Pancreas (tissue), 10 donors: ENCODE measurements around the gene RAD51AP2. TPM values are rescaled to one million over a fixed set of nuclear protein-coding genes. Genes with fewer than 3 reads are reported as not detected.

ENCODE experiments used
- ATAC-seq, 4 donors: fragments of 200-7000 bp; cut with Tn5 transposase; one replicate each; pipeline versions ENCODE4 v1.8.0 to v1.9.1; 2020; ENCODE audit warnings: mild to moderate bottlenecking in 4 of 4, moderate library complexity in 4 of 4
- DNase-seq, 6 donors: peaks; one replicate each; pipeline ENCODE4 v3.0.0-alpha.2; 2020
- FAIRE-seq: peaks from 2 replicates; lab custom pipeline; 2012; peaks lifted over from hg19 to GRCh38; lab: Jason Lieb, UNC
- H3K27ac ChIP-seq, 4 donors: fragments of 200-600 bp; sonication (generic); 1 replicate in 3 of 4; 2 replicates in 1 of 4; pipeline versions ENCODE4 v1.5.0 to v1.8.0; 2020
- H3K27me3 ChIP-seq, 4 donors: fragments of 200-600 bp; one replicate each; pipeline ENCODE4 v1.8.0; 2021
- H3K36me3 ChIP-seq, 3 donors: fragments of 200-600 bp; sonication (generic) in 1 of 3; one replicate each; pipeline versions ENCODE4 v1.5.0 to v1.8.0; 2020 to 2021
- H3K4me1 ChIP-seq, 3 donors: fragments of 200-600 bp; one replicate each; pipeline ENCODE4 v1.8.0; 2021
- H3K4me3 ChIP-seq, 4 donors: fragments of 200-600 bp; sonication (generic) in 2 of 4; one replicate each; pipeline versions ENCODE4 v1.5.0 to v1.8.0; 2020 to 2021
- H3K9me3 ChIP-seq, 4 donors: fragments of 200-600 bp; one replicate each; pipeline ENCODE4 v1.8.0; 2021
- WGBS, 2 donors: extraction: QIAGEN DNeasy Blood & Tissue Kit; methylation state at CpG; one replicate each; pipeline ENCODE4 v1.1.7; 2013; 5-methylcytosine and 5-hydroxymethylcytosine counted together
- intact Hi-C, 3 donors: fragments of 100-400 bp; cut with DNase I; formaldehyde crosslinking; loops; one replicate each; pipeline versions ENCODE4 v1.11.1 to v1.14.2; 2022
- polyA plus RNA-seq, 2 donors: library from polyadenylated mRNA; stranded (reverse); fragments of 200-250 nt; gene quantifications; one replicate each; pipeline ENCODE4 v1.2.3, GENCODE V29; 2013
- total RNA-seq, 6 donors: library from RNA; stranded (reverse); fragmentation: NEBNext Ultra II Directional in 4 of 6; extraction: Animal tissue kit (Norgen Biotek cat#: 25700) in 4 of 6; gene quantifications; one replicate each; pipeline versions ENCODE4 v1.2.1 to v1.2.4, GENCODE V29; 2021 to 2023
- TF ChIP-seq, protein P1 (sequence below), 4 donors: fragments of 200-600 bp; sonication (generic) in 3 of 4; IDR thresholded peaks; one replicate each; pipeline versions ENCODE4 v1.5.0 to v1.8.0; 2021; ENCODE audit warnings: antibody characterized with exemption in 4 of 4
- donor health status: healthy with polysubstance abuse.
- donor health status: DM: no; HTN: no; CAD: no; lungs with moderate emphysema.
- donor health status: DM: no; HTN: no; CAD: no.
- donor health status: control.
- donor health status: control.
- donor health status: Bipolar disorder and iron deficiency.
- donor health status: DM: yes; HTN: yes; CAD: no.
- donor health status: DM: no; HTN: no; CAD: no.
- donor health status: DM: no; HTN: no; CAD: no.
- donor health status: DM: yes; HTN: yes; CAD: no.

The RAD51AP2 gene
- total and polyA plus RNA-seq, 8 donors = 0.05 to 0.23 (median 0.08) TPM

DNA sequence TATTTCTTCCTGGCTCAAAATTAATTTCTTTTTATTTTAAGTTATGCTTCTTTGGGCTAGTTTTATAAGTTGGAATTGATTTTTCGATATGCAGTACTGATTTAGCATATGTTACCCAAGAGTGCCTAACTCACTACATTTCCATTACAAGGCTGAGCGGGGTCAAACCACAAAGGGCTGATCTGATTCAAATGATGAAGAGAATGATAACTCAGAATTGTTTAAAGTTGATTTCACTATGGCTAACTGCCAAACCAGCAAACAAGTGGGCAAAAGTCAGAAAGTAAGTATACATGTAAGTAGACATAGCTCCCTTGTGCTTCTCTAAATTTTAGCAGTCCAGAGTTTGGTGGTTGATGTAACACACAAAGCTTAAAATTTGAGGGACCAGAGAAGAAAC is 35.6 kb downstream of the RAD51AP2 start:
- intact Hi-C loops = no loop called here
- FAIRE-seq (no peak), DNase-seq (no peak), ATAC-seq (no peak)
- TF ChIP-seq, protein P1, sequence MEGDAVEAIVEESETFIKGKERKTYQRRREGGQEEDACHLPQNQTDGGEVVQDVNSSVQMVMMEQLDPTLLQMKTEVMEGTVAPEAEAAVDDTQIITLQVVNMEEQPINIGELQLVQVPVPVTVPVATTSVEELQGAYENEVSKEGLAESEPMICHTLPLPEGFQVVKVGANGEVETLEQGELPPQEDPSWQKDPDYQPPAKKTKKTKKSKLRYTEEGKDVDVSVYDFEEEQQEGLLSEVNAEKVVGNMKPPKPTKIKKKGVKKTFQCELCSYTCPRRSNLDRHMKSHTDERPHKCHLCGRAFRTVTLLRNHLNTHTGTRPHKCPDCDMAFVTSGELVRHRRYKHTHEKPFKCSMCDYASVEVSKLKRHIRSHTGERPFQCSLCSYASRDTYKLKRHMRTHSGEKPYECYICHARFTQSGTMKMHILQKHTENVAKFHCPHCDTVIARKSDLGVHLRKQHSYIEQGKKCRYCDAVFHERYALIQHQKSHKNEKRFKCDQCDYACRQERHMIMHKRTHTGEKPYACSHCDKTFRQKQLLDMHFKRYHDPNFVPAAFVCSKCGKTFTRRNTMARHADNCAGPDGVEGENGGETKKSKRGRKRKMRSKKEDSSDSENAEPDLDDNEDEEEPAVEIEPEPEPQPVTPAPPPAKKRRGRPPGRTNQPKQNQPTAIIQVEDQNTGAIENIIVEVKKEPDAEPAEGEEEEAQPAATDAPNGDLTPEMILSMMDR (IDR thresholded peaks at IDR 0.05) = no peak
- H3K27me3 ChIP-seq = peaks cover 0 to 6% (median 0%) of the 10 kb centered on the region in 4 donors
- no peaks in the 10 kb centered on the region for H3K36me3 ChIP-seq
- H3K4me1 ChIP-seq = no peaks in the 10 kb centered on the region
- H3K27ac ChIP-seq = no peak overlapping the region
- 88 to 89% methylated on average over 2 of the region's 2 CpGs for WGBS, 2 donors
- H3K4me3 ChIP-seq = no peak overlapping the region
- no peaks in the 10 kb centered on the region for H3K9me3 ChIP-seq

DNA sequence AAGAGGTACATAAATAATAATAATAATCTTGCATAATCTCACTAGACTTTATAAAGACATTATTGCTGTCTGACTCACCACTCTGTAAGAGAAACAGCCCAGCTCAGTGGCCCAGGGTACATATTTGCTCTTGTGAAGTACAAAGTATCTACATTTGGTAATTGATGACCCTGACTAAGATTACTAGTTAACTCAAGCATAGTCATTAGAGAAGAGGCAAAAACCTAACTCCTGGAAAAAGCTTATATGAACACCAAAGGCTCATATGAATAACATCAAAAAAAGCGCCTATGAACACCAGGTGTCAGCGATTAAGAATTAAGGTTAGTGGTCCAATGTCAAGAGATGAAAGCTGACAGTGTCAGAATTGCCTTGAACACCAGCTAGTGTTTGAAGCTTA is 38.4 kb downstream of the RAD51AP2 start:
- no peak for ATAC-seq
- TF ChIP-seq, protein P1 (IDR thresholded peaks at IDR 0.05) = no peak
- intact Hi-C loops = no loop called here

GRCh38 chr2:17476830-17477229 is 41.4 kb downstream of the RAD51AP2 start:
- no peak for FAIRE-seq
- 68 to 80% methylated on average over 2 of the region's 2 CpGs for WGBS, 2 donors

More for the DNA sequence above, 38.4 kb downstream of the RAD51AP2 start:
- no peaks in the 10 kb centered on the region for H3K4me1 ChIP-seq
- FAIRE-seq (no peak), DNase-seq (no peak)
- no peaks in the 10 kb centered on the region for H3K9me3 ChIP-seq
- no peak overlapping the region for H3K4me3 ChIP-seq
- peaks cover 0 to under 1% (median 0%) of the 10 kb centered on the region in 4 donors for H3K27me3 ChIP-seq
- 62 to 77% methylated on average over 2 of the region's 2 CpGs for WGBS, 2 donors
- no peaks in the 10 kb centered on the region for H3K36me3 ChIP-seq
- no peak overlapping the region for H3K27ac ChIP-seq

DNA sequence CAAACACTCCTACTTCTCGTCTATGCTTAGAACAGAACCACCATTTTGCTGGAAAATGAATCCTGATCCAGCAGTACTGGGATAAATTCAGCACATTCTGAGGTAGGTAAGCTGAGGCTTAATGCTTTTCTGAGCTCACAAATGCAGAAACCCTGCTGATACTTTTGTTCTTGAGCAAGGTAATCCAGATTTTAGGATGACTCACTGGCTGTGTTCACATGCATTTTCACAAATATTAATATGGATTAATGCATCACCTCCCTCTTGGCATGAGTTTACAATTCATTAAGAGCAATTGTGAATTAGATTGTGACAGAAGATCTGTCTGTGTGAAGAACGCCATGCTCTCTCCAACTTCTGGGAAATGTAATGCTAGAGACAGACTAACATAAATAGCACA is 42.2 kb downstream of the RAD51AP2 start:
- no peak for FAIRE-seq
- TF ChIP-seq, protein P1 (IDR thresholded peaks at IDR 0.05) = no peak
- Histone ChIP-seq H3K4me1 (no peaks in the 10 kb centered on the region), H3K27ac (no peak overlapping the region), H3K4me3 (no peak overlapping the region), H3K27me3 (no peaks in the 10 kb centered on the region), H3K36me3 (no peaks in the 10 kb centered on the region), H3K9me3 (no peaks in the 10 kb centered on the region)
- DNase-seq = no peak
- no peak for ATAC-seq
- intact Hi-C loops = no loop called here
- 45 to 47% methylated on average over 2 of the region's 2 CpGs for WGBS, 2 donors

More at GRCh38 chr2:17476830-17477229, 41.4 kb downstream of the RAD51AP2 start:
- intact Hi-C loops = no loop called here
- Histone ChIP-seq H3K27ac (no peak overlapping the region), H3K9me3 (no peaks in the 10 kb centered on the region), H3K36me3 (no peaks in the 10 kb centered on the region), H3K4me3 (no peak overlapping the region), H3K27me3 (no peaks in the 10 kb centered on the region), H3K4me1 (no peaks in the 10 kb centered on the region)
- ATAC-seq = no peak
- TF ChIP-seq, protein P1 (IDR thresholded peaks at IDR 0.05) = no peak
- no peak for DNase-seq

DNA sequence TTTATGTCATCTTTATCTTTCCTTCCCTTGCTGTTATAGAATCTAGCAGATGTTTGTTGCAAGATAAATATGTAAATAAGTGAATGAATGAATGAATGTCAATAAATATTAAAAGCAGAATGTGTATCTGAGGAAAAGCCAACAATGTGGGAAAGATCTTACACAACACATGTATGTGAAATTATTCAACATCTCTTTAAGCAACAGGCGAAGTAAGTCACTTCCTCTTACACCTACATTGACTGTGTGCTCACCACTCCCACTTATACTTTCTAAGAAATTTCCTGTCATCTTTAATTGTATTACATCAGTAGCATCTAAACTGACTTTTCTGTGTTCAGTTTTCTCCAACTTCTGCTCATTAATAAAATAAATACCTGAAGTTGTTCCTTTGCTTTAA is 43.0 kb downstream of the RAD51AP2 start:
- intact Hi-C loops = no loop called here
- WGBS, 2 donors = 68 to 78% methylated on average over 1 of the region's 1 CpG
- Histone ChIP-seq H3K4me3 (no peak overlapping the region), H3K36me3 (no peaks in the 10 kb centered on the region), H3K9me3 (no peaks in the 10 kb centered on the region), H3K27ac (no peak overlapping the region), H3K4me1 (no peaks in the 10 kb centered on the region), H3K27me3 (no peaks in the 10 kb centered on the region)
- FAIRE-seq (no peak), DNase-seq (no peak), ATAC-seq (no peak)
- TF ChIP-seq, protein P1 (IDR thresholded peaks at IDR 0.05) = no peak
